Measurements from ENCODE around the gene RIMKLA. TPM values are rescaled to one million over a fixed set of nuclear protein-coding genes. Genes with fewer than 3 reads are reported as not detected.
A peak's percentile ranks its signal among the peaks of the same experiment; 100 is the strongest.

Gene RIMKLA
- total RNA-seq, 1 donor = 0.09 TPM

DNA sequence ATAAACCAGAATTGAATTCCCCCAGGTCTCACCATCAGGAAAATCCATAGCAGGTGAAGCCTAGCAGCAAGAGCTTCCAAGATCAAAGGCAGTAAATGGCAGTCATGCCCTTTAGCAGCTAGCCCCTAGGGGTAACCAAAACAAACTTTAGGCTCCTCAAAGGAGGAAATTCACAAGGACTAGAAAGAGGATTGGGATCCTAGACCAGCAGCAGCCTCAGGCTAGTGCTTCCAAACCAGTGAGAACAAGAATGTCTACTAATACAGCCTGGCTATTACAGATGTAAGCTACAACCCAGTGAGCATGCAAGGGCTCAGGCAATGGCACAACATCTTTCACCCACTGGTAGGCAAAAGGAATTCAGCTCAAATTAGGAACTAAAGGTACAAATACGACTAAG lies 11.1 kb upstream of the RIMKLA start:
- DNase-seq (ENCODE audit: low read depth) = no peak
- no peak for TF ChIP-seq CTCF (IDR thresholded peaks at IDR 0.05; ENCODE audit: insufficient read depth, low read length)
- H3K4me3 ChIP-seq (ENCODE audit: low read depth, low read length) = no peak overlapping the region

GRCh38 chr1:42370876-42371549 lies 9.6 kb upstream of the RIMKLA start:
- TF ChIP-seq CTCF (IDR thresholded peaks at IDR 0.05; ENCODE audit: insufficient read depth, low read length) = no peak
- DNase-seq (ENCODE audit: low read depth) = no peak

DNA sequence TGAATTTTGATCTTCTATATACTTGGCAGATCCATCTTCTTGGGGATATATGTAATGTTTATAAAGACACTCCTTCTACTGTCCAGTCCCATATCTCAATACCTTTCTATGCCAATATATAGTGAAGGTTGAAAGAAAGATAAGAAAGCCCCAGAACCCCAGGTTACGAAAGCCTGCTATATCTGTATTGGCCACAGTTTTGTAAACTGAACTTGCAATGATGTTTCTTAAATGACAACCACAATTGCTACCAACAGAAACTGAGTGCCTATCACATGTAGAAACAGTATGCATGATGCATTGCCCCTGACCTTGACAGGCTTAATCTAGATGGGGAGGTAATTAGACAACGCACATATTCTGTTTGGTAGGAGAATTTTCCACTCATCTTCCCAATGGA lies 7.8 kb upstream of the RIMKLA start:
- H3K4me3 ChIP-seq (ENCODE audit: low read depth, low read length) = no peak overlapping the region
- no peak for DNase-seq (ENCODE audit: low read depth)
- no peak for TF ChIP-seq CTCF (IDR thresholded peaks at IDR 0.05; ENCODE audit: insufficient read depth, low read length)

More at GRCh38 chr1:42370876-42371549, 9.6 kb upstream of the RIMKLA start:
- no peak overlapping the region for H3K4me3 ChIP-seq (ENCODE audit: low read depth, low read length)

DNA sequence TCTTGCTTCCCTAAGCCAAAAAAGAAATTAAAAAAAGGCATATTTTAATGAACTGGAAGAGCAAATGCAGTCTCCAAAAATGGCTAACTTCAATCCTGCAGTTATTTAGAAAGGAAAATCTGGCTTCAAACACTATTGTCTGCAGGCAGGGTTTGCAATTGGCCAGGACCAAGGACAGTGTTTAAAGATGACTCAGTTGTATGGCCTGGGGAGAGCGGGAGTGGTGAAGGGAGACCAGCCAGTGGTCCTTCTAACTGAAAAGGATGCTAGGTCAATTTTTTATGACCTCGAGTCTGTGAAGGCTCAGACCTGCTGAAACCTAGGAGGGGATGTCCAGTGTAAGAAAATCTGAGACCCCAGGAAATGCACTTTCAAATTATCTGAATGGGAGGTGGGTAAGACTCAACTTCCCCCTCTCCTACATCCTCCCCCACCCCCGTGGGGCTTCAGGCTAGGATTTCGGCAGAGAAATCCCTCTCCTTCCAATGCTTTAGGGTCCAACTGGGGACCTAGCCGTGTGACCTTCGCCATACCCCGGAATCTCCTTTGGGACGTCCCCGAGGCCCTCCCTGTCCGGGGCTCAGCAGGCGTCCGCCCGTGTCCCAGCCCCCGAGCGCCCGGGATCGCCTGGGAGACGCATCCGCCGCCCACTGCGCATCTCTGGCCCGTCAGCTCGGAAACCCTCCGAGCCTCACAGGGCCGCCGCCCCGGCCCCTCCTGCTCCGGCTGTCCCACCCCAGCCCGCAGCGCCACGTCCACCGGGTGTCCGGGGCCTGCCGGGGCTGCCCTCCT lies 602 bp upstream of the RIMKLA start:
- peak overlapping the region; percentile 37 for H3K4me3 ChIP-seq (ENCODE audit: low read depth, low read length)
- no peak for TF ChIP-seq CTCF (IDR thresholded peaks at IDR 0.05; ENCODE audit: insufficient read depth, low read length)
- DNase-seq (ENCODE audit: low read depth) = peak; percentile 34

DNA sequence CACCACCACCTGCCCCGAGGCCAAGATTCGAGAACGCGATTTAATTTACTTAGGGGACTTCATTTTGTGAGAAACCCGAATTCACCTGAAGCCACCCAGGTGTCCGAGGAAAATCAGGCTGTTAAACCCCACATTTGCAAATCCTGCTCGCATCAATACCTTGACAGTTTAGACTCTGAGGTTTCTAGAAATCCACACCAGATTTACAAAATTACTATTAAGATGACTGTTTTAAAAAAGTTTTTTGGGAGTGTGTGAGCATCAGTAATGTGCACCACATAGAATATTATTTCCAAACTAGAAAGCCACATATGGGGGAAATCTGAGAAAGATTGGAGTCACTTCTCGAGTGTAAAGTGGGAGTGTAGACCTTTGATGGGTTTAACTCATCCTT lies 685 bp downstream of the RIMKLA start:
- no peak overlapping the region for H3K4me3 ChIP-seq (ENCODE audit: low read depth, low read length)
- no peak for TF ChIP-seq CTCF (IDR thresholded peaks at IDR 0.05; ENCODE audit: insufficient read depth, low read length)
- DNase-seq (ENCODE audit: low read depth) = no peak

GRCh38 chr1:42385283-42385682 lies 4.7 kb downstream of the RIMKLA start:
- no peak overlapping the region for H3K4me3 ChIP-seq (ENCODE audit: low read depth, low read length)
- peak; percentile 15 for DNase-seq (ENCODE audit: low read depth)
- TF ChIP-seq CTCF (IDR thresholded peaks at IDR 0.05; ENCODE audit: insufficient read depth, low read length) = no peak
